ENCODE data around the gene NOCT. TPM values are rescaled to one million over a fixed set of nuclear protein-coding genes. Genes with fewer than 3 reads are reported as not detected.

The NOCT gene
- total and polyA plus RNA-seq, 2 experiments from 2014 or later, result 16.0 to 76.6 TPM

DNA sequence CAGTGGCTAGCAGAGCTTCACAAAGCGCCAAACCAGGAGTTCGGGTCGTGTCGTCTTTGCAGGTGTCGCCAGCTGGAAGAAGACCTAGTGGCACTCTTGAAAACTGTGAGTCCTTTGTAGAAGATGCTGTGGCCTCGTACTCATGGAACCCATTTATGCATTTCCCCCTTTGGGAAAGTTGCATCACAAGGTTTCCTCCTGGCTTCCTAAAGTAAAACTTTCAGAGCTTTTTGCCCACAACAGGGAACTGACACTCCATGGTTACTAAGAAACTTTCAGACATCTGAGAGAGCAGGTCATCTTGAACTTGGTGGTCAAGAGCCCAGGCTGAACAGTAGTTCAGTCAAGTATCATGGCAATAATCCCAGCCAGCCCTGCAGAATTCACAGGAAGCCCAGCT lies 15.9 kb upstream of the NOCT start:
- H3K27me3 Mint-ChIP-seq (ENCODE audit: insufficient read depth, low read depth, poor library complexity), result peaks cover 3% of the 10 kb centered on the region
- ATAC-seq (no peak), DNase-seq (ENCODE audit: low spot score) (no peak)
- H3K9me3 Mint-ChIP-seq, result no peaks in the 10 kb centered on the region; the same call in 2 of the 3 replicates
- no peak overlapping the region for H3K27ac Mint-ChIP-seq
- no peaks in the 10 kb centered on the region for H3K79me2 ChIP-seq (replicated peaks; ENCODE audit: insufficient read depth)
- no peaks in the 10 kb centered on the region for H3K36me3 ChIP-seq (ENCODE audit: insufficient read depth)
- H3K4me3 Mint-ChIP-seq, result no peak overlapping the region
- H3K4me1 Mint-ChIP-seq, result peaks cover 4% of the 10 kb centered on the region; the same call in 1 of the 3 replicates
- TF ChIP-seq JUNB (IDR thresholded peaks at IDR 0.05; ENCODE audit: unreplicated experiment) (no peak), EZH2phosphoT487 (IDR thresholded peaks at IDR 0.05; ENCODE audit: unreplicated experiment) (no peak), POLR2AphosphoS5 (IDR thresholded peaks at IDR 0.05; ENCODE audit: low read depth) (no peak), CREB1 (CRISPR knock-in tag; IDR thresholded peaks at IDR 0.05; ENCODE audit: low read depth) (no peak), ZNF331 (CRISPR knock-in tag; IDR thresholded peaks at IDR 0.05; ENCODE audit: low read depth) (no peak), EZH2 (IDR thresholded peaks at IDR 0.05; ENCODE audit: low read depth, unreplicated experiment) (no peak), ETS1 (IDR thresholded peaks at IDR 0.05) (no peak), STAT1 (IDR thresholded peaks at IDR 0.05; ENCODE audit: unreplicated experiment) (no peak), REST (IDR thresholded peaks at IDR 0.05; ENCODE audit: unreplicated experiment) (no peak), NANOG (IDR thresholded peaks at IDR 0.05; ENCODE audit: borderline replicate concordance) (no peak), ZNF114 (CRISPR knock-in tag; IDR thresholded peaks at IDR 0.05) (no peak)
- TF ChIP-seq, protein P1, sequence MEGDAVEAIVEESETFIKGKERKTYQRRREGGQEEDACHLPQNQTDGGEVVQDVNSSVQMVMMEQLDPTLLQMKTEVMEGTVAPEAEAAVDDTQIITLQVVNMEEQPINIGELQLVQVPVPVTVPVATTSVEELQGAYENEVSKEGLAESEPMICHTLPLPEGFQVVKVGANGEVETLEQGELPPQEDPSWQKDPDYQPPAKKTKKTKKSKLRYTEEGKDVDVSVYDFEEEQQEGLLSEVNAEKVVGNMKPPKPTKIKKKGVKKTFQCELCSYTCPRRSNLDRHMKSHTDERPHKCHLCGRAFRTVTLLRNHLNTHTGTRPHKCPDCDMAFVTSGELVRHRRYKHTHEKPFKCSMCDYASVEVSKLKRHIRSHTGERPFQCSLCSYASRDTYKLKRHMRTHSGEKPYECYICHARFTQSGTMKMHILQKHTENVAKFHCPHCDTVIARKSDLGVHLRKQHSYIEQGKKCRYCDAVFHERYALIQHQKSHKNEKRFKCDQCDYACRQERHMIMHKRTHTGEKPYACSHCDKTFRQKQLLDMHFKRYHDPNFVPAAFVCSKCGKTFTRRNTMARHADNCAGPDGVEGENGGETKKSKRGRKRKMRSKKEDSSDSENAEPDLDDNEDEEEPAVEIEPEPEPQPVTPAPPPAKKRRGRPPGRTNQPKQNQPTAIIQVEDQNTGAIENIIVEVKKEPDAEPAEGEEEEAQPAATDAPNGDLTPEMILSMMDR (conservative IDR thresholded peaks at IDR 0.05; ENCODE audit: low read depth in 2 of 2), result no peak
- TF ChIP-seq, protein P2, sequence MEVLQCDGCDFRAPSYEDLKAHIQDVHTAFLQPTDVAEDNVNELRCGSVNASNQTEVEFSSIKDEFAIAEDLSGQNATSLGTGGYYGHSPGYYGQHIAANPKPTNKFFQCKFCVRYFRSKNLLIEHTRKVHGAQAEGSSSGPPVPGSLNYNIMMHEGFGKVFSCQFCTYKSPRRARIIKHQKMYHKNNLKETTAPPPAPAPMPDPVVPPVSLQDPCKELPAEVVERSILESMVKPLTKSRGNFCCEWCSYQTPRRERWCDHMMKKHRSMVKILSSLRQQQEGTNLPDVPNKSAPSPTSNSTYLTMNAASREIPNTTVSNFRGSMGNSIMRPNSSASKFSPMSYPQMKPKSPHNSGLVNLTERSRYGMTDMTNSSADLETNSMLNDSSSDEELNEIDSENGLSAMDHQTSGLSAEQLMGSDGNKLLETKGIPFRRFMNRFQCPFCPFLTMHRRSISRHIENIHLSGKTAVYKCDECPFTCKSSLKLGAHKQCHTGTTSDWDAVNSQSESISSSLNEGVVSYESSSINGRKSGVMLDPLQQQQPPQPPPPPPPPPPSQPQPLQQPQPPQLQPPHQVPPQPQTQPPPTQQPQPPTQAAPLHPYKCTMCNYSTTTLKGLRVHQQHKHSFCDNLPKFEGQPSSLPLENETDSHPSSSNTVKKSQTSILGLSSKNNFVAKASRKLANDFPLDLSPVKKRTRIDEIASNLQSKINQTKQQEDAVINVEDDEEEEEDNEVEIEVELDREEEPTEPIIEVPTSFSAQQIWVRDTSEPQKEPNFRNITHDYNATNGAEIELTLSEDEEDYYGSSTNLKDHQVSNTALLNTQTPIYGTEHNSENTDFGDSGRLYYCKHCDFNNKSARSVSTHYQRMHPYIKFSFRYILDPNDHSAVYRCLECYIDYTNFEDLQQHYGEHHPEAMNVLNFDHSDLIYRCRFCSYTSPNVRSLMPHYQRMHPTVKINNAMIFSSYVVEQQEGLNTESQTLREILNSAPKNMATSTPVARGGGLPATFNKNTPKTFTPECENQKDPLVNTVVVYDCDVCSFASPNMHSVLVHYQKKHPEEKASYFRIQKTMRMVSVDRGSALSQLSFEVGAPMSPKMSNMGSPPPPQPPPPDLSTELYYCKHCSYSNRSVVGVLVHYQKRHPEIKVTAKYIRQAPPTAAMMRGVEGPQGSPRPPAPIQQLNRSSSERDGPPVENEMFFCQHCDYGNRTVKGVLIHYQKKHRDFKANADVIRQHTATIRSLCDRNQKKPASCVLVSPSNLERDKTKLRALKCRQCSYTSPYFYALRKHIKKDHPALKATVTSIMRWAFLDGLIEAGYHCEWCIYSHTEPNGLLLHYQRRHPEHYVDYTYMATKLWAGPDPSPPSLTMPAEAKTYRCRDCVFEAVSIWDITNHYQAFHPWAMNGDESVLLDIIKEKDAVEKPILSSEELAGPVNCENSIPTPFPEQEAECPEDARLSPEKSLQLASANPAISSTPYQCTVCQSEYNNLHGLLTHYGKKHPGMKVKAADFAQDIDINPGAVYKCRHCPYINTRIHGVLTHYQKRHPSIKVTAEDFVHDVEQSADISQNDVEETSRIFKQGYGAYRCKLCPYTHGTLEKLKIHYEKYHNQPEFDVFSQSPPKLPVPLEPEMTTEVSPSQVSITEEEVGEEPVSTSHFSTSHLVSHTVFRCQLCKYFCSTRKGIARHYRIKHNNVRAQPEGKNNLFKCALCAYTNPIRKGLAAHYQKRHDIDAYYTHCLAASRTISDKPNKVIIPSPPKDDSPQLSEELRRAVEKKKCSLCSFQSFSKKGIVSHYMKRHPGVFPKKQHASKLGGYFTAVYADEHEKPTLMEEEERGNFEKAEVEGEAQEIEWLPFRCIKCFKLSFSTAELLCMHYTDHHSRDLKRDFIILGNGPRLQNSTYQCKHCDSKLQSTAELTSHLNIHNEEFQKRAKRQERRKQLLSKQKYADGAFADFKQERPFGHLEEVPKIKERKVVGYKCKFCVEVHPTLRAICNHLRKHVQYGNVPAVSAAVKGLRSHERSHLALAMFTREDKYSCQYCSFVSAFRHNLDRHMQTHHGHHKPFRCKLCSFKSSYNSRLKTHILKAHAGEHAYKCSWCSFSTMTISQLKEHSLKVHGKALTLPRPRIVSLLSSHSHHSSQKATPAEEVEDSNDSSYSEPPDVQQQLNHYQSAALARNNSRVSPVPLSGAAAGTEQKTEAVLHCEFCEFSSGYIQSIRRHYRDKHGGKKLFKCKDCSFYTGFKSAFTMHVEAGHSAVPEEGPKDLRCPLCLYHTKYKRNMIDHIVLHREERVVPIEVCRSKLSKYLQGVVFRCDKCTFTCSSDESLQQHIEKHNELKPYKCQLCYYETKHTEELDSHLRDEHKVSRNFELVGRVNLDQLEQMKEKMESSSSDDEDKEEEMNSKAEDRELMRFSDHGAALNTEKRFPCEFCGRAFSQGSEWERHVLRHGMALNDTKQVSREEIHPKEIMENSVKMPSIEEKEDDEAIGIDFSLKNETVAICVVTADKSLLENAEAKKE (CRISPR knock-in tag; IDR thresholded peaks at IDR 0.05), result no peak
- no peaks in the 10 kb centered on the region for H3F3A ChIP-seq (replicated peaks; ENCODE audit: low read depth)
- H3K4me3 ChIP-seq, result no peak overlapping the region
- no peaks in the 10 kb centered on the region for H4K20me1 ChIP-seq (replicated peaks; ENCODE audit: insufficient read depth)
- H3K27ac ChIP-seq (ENCODE audit: low read depth), result no peak overlapping the region
- H3K36me3 Mint-ChIP-seq (ENCODE audit: low read depth), result no peaks in the 10 kb centered on the region
- H3K27me3 ChIP-seq (ENCODE audit: insufficient read depth), result no peaks in the 10 kb centered on the region
- no peak overlapping the region; the same call in 1 of the 2 replicates for H2AFZ ChIP-seq
- peaks cover 11% of the 10 kb centered on the region; the same call in 1 of the 2 replicates for H3K9me2 ChIP-seq (ENCODE audit: insufficient read depth)
- no peak overlapping the region for H3K4me2 ChIP-seq
- H3K4me1 ChIP-seq (ENCODE audit: insufficient read depth), result no peaks in the 10 kb centered on the region
